Body of pancreas (tissue), 4 donors: ENCODE data around the gene SPIRE1. TPM values are rescaled to one million over a fixed set of nuclear protein-coding genes. Genes with fewer than 3 reads are reported as not detected.
A peak's percentile ranks its signal among the peaks of the same experiment; 100 is the strongest.

Experiments
- ATAC-seq: fragments of 150-250 bp; one replicate; pipeline ENCODE4 v1.9.1; 2016
- DNase-seq, 4 donors: peaks; one replicate each; pipeline ENCODE4 v3.0.0-alpha.2; 2019
- H3K27ac ChIP-seq, 4 donors: fragments of 200-600 bp; sonication (generic); 1 replicate in 3 of 4; 2 replicates in 1 of 4; pipeline versions ENCODE4 v1.5.1 to v1.6.1; 2016 to 2019; ENCODE audit warnings: mild to moderate bottlenecking in 1 of 4, mixed read lengths in 1 of 4, moderate library complexity in 1 of 4
- H3K27me3 ChIP-seq, 2 donors: fragments of 200-600 bp; sonication (generic); one replicate each; pipeline ENCODE4 v1.6.0; 2016; ENCODE audit warnings: mild to moderate bottlenecking in 1 of 2
- H3K36me3 ChIP-seq, 2 donors: fragments of 200-600 bp; sonication (generic); replicated peaks in 1 of 2; 2 replicates each; pipeline ENCODE4 v1.5.1; 2016; ENCODE audit warnings: low read depth in 2 of 2; ENCODE audit not compliant: insufficient read depth in 1 of 2
- H3K4me1 ChIP-seq: fragments of 200-600 bp; sonication (generic); one replicate; pipeline ENCODE4 v1.6.0; 2016
- H3K4me3 ChIP-seq, 2 donors: fragments of 200-600 bp; sonication (generic); 1 replicate in 1 of 2; 2 replicates in 1 of 2; pipeline ENCODE4 v1.5.1; 2016 to 2019
- H3K9me3 ChIP-seq, 3 donors: fragments of 200-600 bp; sonication (generic); 1 replicate in 2 of 3; 2 replicates in 1 of 3; pipeline ENCODE4 v1.5.1; 2016
- CTCF ChIP-seq, 7 experiments: fragments of 450-650 bp in 4 of 7; fragments of 200-600 bp in 3 of 7; sonication (generic) in 3 of 7; IDR thresholded peaks; one replicate each; pipeline ENCODE4 v1.5.1; 2016 to 2019; ENCODE audit warnings: antibody characterized with exemption in 7 of 7
- POLR2A ChIP-seq, 3 donors: fragments of 450-650 bp; IDR thresholded peaks; one replicate each; pipeline ENCODE4 v1.6.1; 2016; ENCODE audit warnings: antibody characterized with exemption in 3 of 3, mild to moderate bottlenecking in 2 of 3
- WGBS, 2 donors: methylation state at CpG; one replicate each; pipeline ENCODE4 v1.1.5; 2017; 5-methylcytosine and 5-hydroxymethylcytosine counted together
- intact Hi-C: fragments of 100-400 bp; cut with DNase I; formaldehyde crosslinking; loops from one replicate; pipeline ENCODE4 v1.15.1; 2023
- total RNA-seq, 2 donors: library from RNA; depleted of rRNA; stranded (reverse); fragments of >200 nt; gene quantifications; one replicate each; pipeline ENCODE4 v1.1.0, GENCODE V29; 2016

The SPIRE1 gene
- total RNA-seq, 2 donors from 2014 or later = 8.2 to 15.0 TPM

- Histone ChIP-seq H3K27ac (no peak overlapping the region), H3K9me3 (no peaks in the 10 kb centered on the region), H3K4me3 (no peak overlapping the region), H3K36me3 (peaks cover 0 to 2% of the 10 kb centered on the region in 2 donors), H3K27me3 (no peaks in the 10 kb centered on the region), H3K4me1 (peaks cover 7% of the 10 kb centered on the region)
- DNase-seq (no peak), ATAC-seq (no peak)
- WGBS, 2 donors = 72 to 78% methylated on average over 3 of the region's 3 CpGs
- TF ChIP-seq CTCF (IDR thresholded peaks at IDR 0.05) = no peak
- TF ChIP-seq POLR2A (IDR thresholded peaks at IDR 0.05) = no peak
- intact Hi-C loops = no loop called here
Measured at GRCh38 chr18:12686100-12686499, 28.2 kb upstream of the SPIRE1 start.

- ATAC-seq (peak; percentile 24), DNase-seq (peak in 3 of 4 donors; percentile 28 to 37 (median 29))
- no peaks in the 10 kb centered on the region for H3K9me3 ChIP-seq
- no peak overlapping the region for H3K4me3 ChIP-seq
- 53 to 67% methylated on average over 8 of the region's 8 CpGs for WGBS, 2 donors
- intact Hi-C loops = no loop called here
- peak overlapping the region in 2 of 4 donors; percentile 42 to 61 for H3K27ac ChIP-seq
- H3K4me1 ChIP-seq = no peaks in the 10 kb centered on the region
- H3K36me3 ChIP-seq = peaks cover 2 to 9% of the 10 kb centered on the region in 2 donors
- TF ChIP-seq CTCF (IDR thresholded peaks at IDR 0.05) (no peak), POLR2A (IDR thresholded peaks at IDR 0.05) (peak in 2 of 3 donors; percentile 32 to 35)
- no peaks in the 10 kb centered on the region for H3K27me3 ChIP-seq
Measured at GRCh38 chr18:12679183-12679786, 21.4 kb upstream of the SPIRE1 start.

GRCh38 chr18:12668041-12668440, 10.1 kb upstream of the SPIRE1 start:
- H3K4me3 ChIP-seq = no peak overlapping the region
- no peaks in the 10 kb centered on the region for H3K27me3 ChIP-seq
- DNase-seq (no peak), ATAC-seq (no peak)
- H3K27ac ChIP-seq = no peak overlapping the region
- intact Hi-C loops = no loop called here
- no peaks in the 10 kb centered on the region for H3K36me3 ChIP-seq
- no peaks in the 10 kb centered on the region for H3K9me3 ChIP-seq
- TF ChIP-seq CTCF (IDR thresholded peaks at IDR 0.05) (no peak), POLR2A (IDR thresholded peaks at IDR 0.05) (no peak)
- H3K4me1 ChIP-seq = no peaks in the 10 kb centered on the region
- WGBS, 2 donors = 83 to 94% methylated on average over 4 to 5 of the region's 5 CpGs

- DNase-seq = peak; percentile 58 to 72 (median 68)
- peak; percentile 58 for ATAC-seq
Measured at GRCh38 chr18:12659904-12660605, 2.1 kb upstream of the SPIRE1 start.

More at GRCh38 chr18:12659904-12660605, 2.1 kb upstream of the SPIRE1 start:
- Histone ChIP-seq H3K36me3 (no peaks in the 10 kb centered on the region), H3K4me1 (peaks cover 7% of the 10 kb centered on the region), H3K9me3 (no peaks in the 10 kb centered on the region), H3K4me3 (no peak overlapping the region), H3K27me3 (no peaks in the 10 kb centered on the region), H3K27ac (peak overlapping the region in 2 of 4 donors; percentile 26 to 54)
- intact Hi-C loops = loop anchor here (5.0 kb wide), 2 partner anchors 118 to 263 kb away; no protein-coding TSS in a partner anchor
- WGBS, 2 donors = 58 to 71% methylated on average over 9 of the region's 9 CpGs
- TF ChIP-seq POLR2A (IDR thresholded peaks at IDR 0.05) (no peak), CTCF (IDR thresholded peaks at IDR 0.05) (peak; percentile 67 to 96 (median 93))
